A549 (cell line): ENCODE data around the gene MEIOSIN. TPM values are rescaled to one million over a fixed set of nuclear protein-coding genes. Genes with fewer than 3 reads are reported as not detected.

Experiments used
- ATAC-seq, 2 experiments: fragments of 200-7000 bp in 1 of 2; fragments of >200 bp in 1 of 2; cut with Nextera tagmentation in 1 of 2; cut with Tn5 transposase in 1 of 2; 3 replicates each; pipeline versions ENCODE4 v1.8.0 to v1.9.1; 2018 to 2020; ENCODE audit warnings: mild to moderate bottlenecking in 1 of 2, moderate library complexity in 1 of 2
- CTCF ChIA-PET: fragments of 300-600 bp; sonication (Branson Sonifier 250); formaldehyde crosslinking; extraction: SDS; loops from one replicate; lab custom pipeline; 2021; ENCODE audit warnings: antibody characterized with exemption, inconsistent platforms; lab: Yijun Ruan, JAX
- POLR2A ChIA-PET: fragments of 350-600 bp; formaldehyde crosslinking; extraction: SDS; loops from one replicate; lab custom pipeline; 2021; ENCODE audit warnings: antibody characterized with exemption, inconsistent platforms; lab: Yijun Ruan, JAX
- DNase-seq, 2 experiments: peaks; one replicate each; pipeline versions ENCODE4 v3.0.0 to v3.0.0-alpha.2; 2011 to 2016; ENCODE audit warnings: low read depth in 1 of 2, low spot score in 1 of 2
- FAIRE-seq: peaks from 2 replicates; lab custom pipeline; 2011; peaks lifted over from hg19 to GRCh38; lab: Jason Lieb, UNC
- H3K27ac ChIP-seq, 2 experiments: fragments of >200 bp; sonication (Bioruptor Twin); formaldehyde crosslinking; 3 replicates each; pipeline ENCODE4 v1.5.1; 2016 to 2017
- H3K4me1 ChIP-seq: fragments of >200 bp; sonication (Bioruptor Twin); formaldehyde crosslinking; 3 replicates; pipeline ENCODE4 v1.6.1; 2016
- H3K4me2 ChIP-seq: fragments of >200 bp; sonication (Bioruptor Twin); formaldehyde crosslinking; 3 replicates; pipeline ENCODE4 v1.6.1; 2016
- H3K4me3 ChIP-seq: fragments of >200 bp; sonication (Bioruptor Twin); formaldehyde crosslinking; 3 replicates; pipeline ENCODE4 v1.5.1; 2016
- H3K9me3 ChIP-seq: fragments of >200 bp; sonication (Bioruptor Twin); formaldehyde crosslinking; 3 replicates; pipeline ENCODE4 v1.6.1; 2016
- CEBPB ChIP-seq, 2 experiments: fragments of >200 bp in 1 of 2; sonication (Bioruptor Twin) in 1 of 2; formaldehyde crosslinking in 1 of 2; IDR thresholded peaks; 2 replicates each; pipeline ENCODE4 v1.6.1; 2012 to 2016
- CHD4 ChIP-seq: fragments of 200-600 bp; sonication (generic); IDR thresholded peaks from 2 replicates; pipeline ENCODE4 v1.6.1; 2016; ENCODE audit warnings: antibody characterized with exemption, mild to moderate bottlenecking, borderline replicate concordance
- EHMT2 ChIP-seq: fragments of 200-600 bp; sonication (generic); IDR thresholded peaks from 2 replicates; pipeline ENCODE4 v1.6.1; 2016; ENCODE audit warnings: antibody characterized with exemption, low read depth, mild to moderate bottlenecking, moderate library complexity
- EP300 ChIP-seq, 2 experiments: fragments of >200 bp; sonication (Bioruptor Twin); formaldehyde crosslinking; IDR thresholded peaks; 2 replicates in 1 of 2; 3 replicates in 1 of 2; pipeline ENCODE4 v1.6.1; 2016 to 2017
- FOSL2 ChIP-seq, 2 experiments: fragments of 450-650 bp in 1 of 2; fragments of >200 bp in 1 of 2; sonication (Bioruptor Twin) in 1 of 2; formaldehyde crosslinking; IDR thresholded peaks; 2 replicates each; pipeline versions ENCODE4 v1.5.0 to v1.6.1; 2016 to 2020; ENCODE audit warnings: mild to moderate bottlenecking in 1 of 2, moderate library complexity in 1 of 2
- HDAC2 ChIP-seq: fragments of 200-600 bp; sonication (generic); IDR thresholded peaks from 2 replicates; pipeline ENCODE4 v1.6.1; 2016
- HOXB13 ChIP-seq: fragments of 250-450 bp; sonication (Bioruptor Pico); IDR thresholded peaks from 2 replicates; pipeline ENCODE4 v1.5.0; 2020; ENCODE audit warnings: low read depth, mild to moderate bottlenecking, moderate library complexity
- KDM5A ChIP-seq: fragments of 200-600 bp; sonication (generic); IDR thresholded peaks from 2 replicates; pipeline ENCODE4 v1.6.1; 2016; ENCODE audit warnings: antibody characterized with exemption, mild to moderate bottlenecking
- MYC ChIP-seq: IDR thresholded peaks from 2 replicates; pipeline ENCODE4 v1.6.1; 2012; ENCODE audit warnings: mild to moderate bottlenecking, inconsistent platforms, low read length, improper control_type of control experiment, borderline replicate concordance
- NFE2L2 ChIP-seq: fragments of 150-350 bp; conservative IDR thresholded peaks from 2 replicates; pipeline ENCODE4 v1.6.1; 2014; ENCODE audit warnings: low read length
- PHF8 ChIP-seq: fragments of 200-600 bp; sonication (generic); IDR thresholded peaks from 2 replicates; pipeline ENCODE4 v1.6.1; 2016; ENCODE audit warnings: low read depth, mild to moderate bottlenecking, antibody characterized with exemption, moderate library complexity, borderline replicate concordance
- RAD21 ChIP-seq, 2 experiments: fragments of >200 bp in 1 of 2; sonication (Bioruptor Twin) in 1 of 2; formaldehyde crosslinking in 1 of 2; IDR thresholded peaks in 1 of 2; conservative IDR thresholded peaks in 1 of 2; 2 replicates in 1 of 2; 3 replicates in 1 of 2; pipeline ENCODE4 v1.6.1; 2012 to 2018; ENCODE audit warnings: inconsistent platforms in 1 of 2
- RCOR1 ChIP-seq: fragments of 150-350 bp; IDR thresholded peaks from 2 replicates; pipeline ENCODE4 v1.6.1; 2014; ENCODE audit warnings: antibody characterized with exemption, low read length, low read depth
- RFX5 ChIP-seq: fragments of 450-650 bp; IDR thresholded peaks from 2 replicates; pipeline ENCODE4 v1.7.1; 2014; ENCODE audit warnings: antibody characterized with exemption, mild to moderate bottlenecking, moderate library complexity
- RNF2 ChIP-seq: fragments of 200-600 bp; sonication (generic); IDR thresholded peaks from 2 replicates; pipeline ENCODE4 v1.6.1; 2016; ENCODE audit warnings: low read depth, mild to moderate bottlenecking, antibody characterized with exemption, moderate library complexity, borderline replicate concordance
- SMC3 ChIP-seq: fragments of >200 bp; sonication (Bioruptor Twin); formaldehyde crosslinking; IDR thresholded peaks from 3 replicates; pipeline ENCODE4 v1.6.1; 2018; ENCODE audit warnings: inconsistent platforms
- TFCP2L1 ChIP-seq: fragments of 250-450 bp; sonication (Bioruptor Pico); IDR thresholded peaks from 2 replicates; pipeline ENCODE4 v1.5.0; 2021; ENCODE audit warnings: mild to moderate bottlenecking
- TP53 ChIP-seq: fragments of 250-450 bp; sonication (Bioruptor Pico); IDR thresholded peaks from 2 replicates; pipeline ENCODE4 v1.5.0; 2021; ENCODE audit warnings: mild to moderate bottlenecking, moderate library complexity
- ZNF302 ChIP-seq: fragments of 250-450 bp; sonication (Bioruptor Pico); IDR thresholded peaks from 2 replicates; pipeline ENCODE4 v1.9.0; 2021; ENCODE audit warnings: inconsistent platforms, mild to moderate bottlenecking, moderate library complexity
- WGBS: methylation state at CpG from one replicate; pipeline ENCODE4 v1.1.6; 2017; ENCODE audit errors: missing lambda C conversion rate; 5-methylcytosine and 5-hydroxymethylcytosine counted together
- polyA plus RNA-seq, 4 experiments: library from polyadenylated mRNA; depleted of rRNA in 3 of 4; stranded (reverse); fragments of >200 nt; fragmentation: RNase III in 1 of 4; extraction: RNeasy Plus Mini Kit Qiagen cat#74134 plus additional on column Dnase treatment in 1 of 4; gene quantifications; 2 replicates in 3 of 4; 3 replicates in 1 of 4; pipeline ENCODE4 v1.2.3, GENCODE V29; 2011 to 2017
- TF ChIP-seq, protein P1 (sequence below): fragments of 250-450 bp; sonication (Bioruptor Pico); IDR thresholded peaks from 2 replicates; pipeline ENCODE4 v1.5.0; 2020; ENCODE audit warnings: low read depth, mild to moderate bottlenecking, moderate library complexity
- TF ChIP-seq, protein P2 (sequence below): fragments of >200 bp; sonication (Bioruptor Twin); formaldehyde crosslinking; IDR thresholded peaks from 2 replicates; pipeline ENCODE4 v1.6.1; 2016
- TF ChIP-seq, protein P3 (sequence below): fragments of 150-350 bp; IDR thresholded peaks from 2 replicates; pipeline ENCODE4 v1.6.1; 2014; ENCODE audit warnings: low read depth, mild to moderate bottlenecking, low read length
- TF ChIP-seq, protein P4 (sequence below): IDR thresholded peaks from 2 replicates; pipeline ENCODE4 v1.6.1; 2012; ENCODE audit warnings: low read depth, borderline replicate concordance
- TF ChIP-seq, protein P5 (sequence below): fragments of 250-450 bp; sonication (Bioruptor Pico); IDR thresholded peaks from 2 replicates; pipeline ENCODE4 v1.5.0; 2021; ENCODE audit warnings: mild to moderate bottlenecking, moderate library complexity, borderline replicate concordance
- TF ChIP-seq, protein P6 (sequence below): fragments of 450-650 bp; IDR thresholded peaks from 2 replicates; pipeline ENCODE4 v1.6.1; 2014; ENCODE audit warnings: antibody characterized with exemption
- TF ChIP-seq, protein P7 (sequence below): IDR thresholded peaks from 2 replicates; pipeline ENCODE4 v1.6.1; 2012
- TF ChIP-seq, protein P8 (sequence below): fragments of >200 bp; sonication (Bioruptor Twin); formaldehyde crosslinking; IDR thresholded peaks from 3 replicates; pipeline ENCODE4 v1.5.1; 2016

Gene MEIOSIN
- polyA plus RNA-seq, 2 of the 4 experiments (the other 2 are of a cell fraction), result not detected

DNA sequence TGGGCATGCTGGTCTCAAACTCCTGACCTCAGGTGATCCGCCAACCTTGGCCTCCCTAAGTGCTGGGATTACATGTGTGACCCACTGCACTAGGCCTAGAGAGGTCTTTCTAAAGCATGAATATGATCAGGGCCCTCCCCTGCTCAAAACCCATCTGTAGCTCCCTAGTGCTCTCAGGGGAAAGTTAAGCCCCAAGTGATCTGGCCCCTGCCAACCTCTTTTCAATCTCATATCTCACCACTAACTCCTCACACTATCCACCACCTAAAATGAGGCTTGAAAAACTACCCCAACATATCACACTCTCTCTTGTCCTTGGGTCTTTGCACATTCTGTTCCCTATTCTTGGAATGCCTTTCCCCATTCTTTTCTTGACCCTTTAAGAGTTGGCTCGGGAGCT, 61.4 kb downstream of the MEIOSIN start:
- FAIRE-seq, result no peak
- H3K4me1 ChIP-seq, result peaks cover 28% of the 10 kb centered on the region
- CTCF ChIA-PET, result interaction anchor here (0.9 to 74.3 kb wide), 3 partner anchors 10 to 106 kb away, joined by 3 to 2204 read pairs (median 2204); partner anchors contain the start of genes DMPK, DMWD, RSPH6A and SIX5
- no peak overlapping the region for H3K27ac ChIP-seq
- POLR2A ChIA-PET, result no interaction called here
- no peak for ATAC-seq
- no peak overlapping the region for H3K4me3 ChIP-seq
- H3K4me2 ChIP-seq, result no peak overlapping the region
- TF ChIP-seq TFCP2L1 (CRISPR knock-in tag) (no peak), CEBPB (IDR thresholded peaks at IDR 0.05) (no peak), RNF2 (no peak), TP53 (CRISPR knock-in tag) (no peak), HOXB13 (no peak), CHD4 (no peak), RFX5 (no peak), PHF8 (no peak), HDAC2 (no peak), ZNF302 (CRISPR knock-in tag) (no peak), EP300 (IDR thresholded peaks at IDR 0.05) (no peak), KDM5A (no peak), MYC (no peak), EHMT2 (no peak)
- TF ChIP-seq, protein P1, sequence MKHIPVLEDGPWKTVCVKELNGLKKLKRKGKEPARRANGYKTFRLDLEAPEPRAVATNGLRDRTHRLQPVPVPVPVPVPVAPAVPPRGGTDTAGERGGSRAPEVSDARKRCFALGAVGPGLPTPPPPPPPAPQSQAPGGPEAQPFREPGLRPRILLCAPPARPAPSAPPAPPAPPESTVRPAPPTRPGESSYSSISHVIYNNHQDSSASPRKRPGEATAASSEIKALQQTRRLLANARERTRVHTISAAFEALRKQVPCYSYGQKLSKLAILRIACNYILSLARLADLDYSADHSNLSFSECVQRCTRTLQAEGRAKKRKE (CRISPR knock-in tag), result no peak
- TF ChIP-seq, protein P2, sequence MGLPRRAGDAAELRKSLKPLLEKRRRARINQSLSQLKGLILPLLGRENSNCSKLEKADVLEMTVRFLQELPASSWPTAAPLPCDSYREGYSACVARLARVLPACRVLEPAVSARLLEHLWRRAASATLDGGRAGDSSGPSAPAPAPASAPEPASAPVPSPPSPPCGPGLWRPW, result no peak
- TF ChIP-seq, protein P3, sequence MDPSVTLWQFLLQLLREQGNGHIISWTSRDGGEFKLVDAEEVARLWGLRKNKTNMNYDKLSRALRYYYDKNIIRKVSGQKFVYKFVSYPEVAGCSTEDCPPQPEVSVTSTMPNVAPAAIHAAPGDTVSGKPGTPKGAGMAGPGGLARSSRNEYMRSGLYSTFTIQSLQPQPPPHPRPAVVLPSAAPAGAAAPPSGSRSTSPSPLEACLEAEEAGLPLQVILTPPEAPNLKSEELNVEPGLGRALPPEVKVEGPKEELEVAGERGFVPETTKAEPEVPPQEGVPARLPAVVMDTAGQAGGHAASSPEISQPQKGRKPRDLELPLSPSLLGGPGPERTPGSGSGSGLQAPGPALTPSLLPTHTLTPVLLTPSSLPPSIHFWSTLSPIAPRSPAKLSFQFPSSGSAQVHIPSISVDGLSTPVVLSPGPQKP, result no peak
- TF ChIP-seq, protein P4, sequence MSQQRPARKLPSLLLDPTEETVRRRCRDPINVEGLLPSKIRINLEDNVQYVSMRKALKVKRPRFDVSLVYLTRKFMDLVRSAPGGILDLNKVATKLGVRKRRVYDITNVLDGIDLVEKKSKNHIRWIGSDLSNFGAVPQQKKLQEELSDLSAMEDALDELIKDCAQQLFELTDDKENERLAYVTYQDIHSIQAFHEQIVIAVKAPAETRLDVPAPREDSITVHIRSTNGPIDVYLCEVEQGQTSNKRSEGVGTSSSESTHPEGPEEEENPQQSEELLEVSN, result no peak
- TF ChIP-seq, protein P5, sequence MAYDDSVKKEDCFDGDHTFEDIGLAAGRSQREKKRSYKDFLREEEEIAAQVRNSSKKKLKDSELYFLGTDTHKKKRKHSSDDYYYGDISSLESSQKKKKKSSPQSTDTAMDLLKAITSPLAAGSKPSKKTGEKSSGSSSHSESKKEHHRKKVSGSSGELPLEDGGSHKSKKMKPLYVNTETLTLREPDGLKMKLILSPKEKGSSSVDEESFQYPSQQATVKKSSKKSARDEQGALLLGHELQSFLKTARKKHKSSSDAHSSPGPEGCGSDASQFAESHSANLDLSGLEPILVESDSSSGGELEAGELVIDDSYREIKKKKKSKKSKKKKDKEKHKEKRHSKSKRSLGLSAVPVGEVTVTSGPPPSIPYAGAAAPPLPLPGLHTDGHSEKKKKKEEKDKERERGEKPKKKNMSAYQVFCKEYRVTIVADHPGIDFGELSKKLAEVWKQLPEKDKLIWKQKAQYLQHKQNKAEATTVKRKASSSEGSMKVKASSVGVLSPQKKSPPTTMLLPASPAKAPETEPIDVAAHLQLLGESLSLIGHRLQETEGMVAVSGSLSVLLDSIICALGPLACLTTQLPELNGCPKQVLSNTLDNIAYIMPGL (CRISPR knock-in tag), result no peak
- TF ChIP-seq, protein P6, sequence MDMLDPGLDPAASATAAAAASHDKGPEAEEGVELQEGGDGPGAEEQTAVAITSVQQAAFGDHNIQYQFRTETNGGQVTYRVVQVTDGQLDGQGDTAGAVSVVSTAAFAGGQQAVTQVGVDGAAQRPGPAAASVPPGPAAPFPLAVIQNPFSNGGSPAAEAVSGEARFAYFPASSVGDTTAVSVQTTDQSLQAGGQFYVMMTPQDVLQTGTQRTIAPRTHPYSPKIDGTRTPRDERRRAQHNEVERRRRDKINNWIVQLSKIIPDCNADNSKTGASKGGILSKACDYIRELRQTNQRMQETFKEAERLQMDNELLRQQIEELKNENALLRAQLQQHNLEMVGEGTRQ, result no peak
- no peaks in the 10 kb centered on the region for H3K9me3 ChIP-seq
- 80% methylated on average over 2 of the region's 2 CpGs for WGBS
- no peak for DNase-seq

DNA sequence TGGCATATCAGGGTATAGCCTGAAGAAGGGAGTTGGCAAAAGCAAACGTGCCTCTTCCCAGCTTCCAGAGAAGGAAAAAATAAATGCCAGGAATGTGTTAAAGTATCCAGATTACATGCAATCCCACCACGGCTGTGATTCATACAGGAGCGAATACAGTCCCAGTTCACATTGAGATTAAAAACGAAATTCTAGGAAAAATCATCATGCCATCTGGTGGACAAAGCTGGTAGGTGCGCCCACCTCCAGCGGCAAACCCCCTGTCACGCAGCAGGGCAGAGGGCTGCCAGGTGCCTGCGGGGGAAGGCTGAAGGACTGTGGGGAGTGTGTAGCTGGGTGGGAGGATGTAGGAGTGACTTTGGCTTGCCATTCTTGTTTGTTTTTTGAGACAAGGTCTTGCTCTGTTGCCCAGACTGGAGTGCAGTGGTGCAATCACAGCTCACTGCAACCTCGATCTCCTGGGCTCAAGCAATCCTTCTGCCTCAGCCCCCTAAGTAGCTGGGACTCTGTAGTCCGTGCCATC, 65.8 kb downstream of the MEIOSIN start:
- WGBS, result 8% methylated on average over 10 of the region's 10 CpGs
- ChIA-PET CTCF (interaction anchor here (0.7 to 74.3 kb wide), 27 partner anchors 9 to 278 kb away, joined by 3 to 2204 read pairs (median 4); partner anchors contain the start of genes DMPK, DMWD, FBXO46 and FOXA3), POLR2A (interaction anchor here (0.9 to 2.6 kb wide), 5 partner anchors 17 to 64 kb away, joined by 3 to 23 read pairs (median 4); partner anchors contain the start of genes DMPK and SIX5)
- ATAC-seq (peak; percentile 85 to 94), FAIRE-seq (peak; percentile 96), DNase-seq (peak; percentile 68 to 94)
- Histone ChIP-seq H3K27ac (peak overlapping the region in 1 of 2 experiments; percentile 66; a peak in 2 of 6 replicates), H3K4me2 (peak overlapping the region; percentile 37), H3K4me1 (peaks cover 18% of the 10 kb centered on the region), H3K9me3 (no peaks in the 10 kb centered on the region), H3K4me3 (no peak overlapping the region)
- TF ChIP-seq, protein P7, sequence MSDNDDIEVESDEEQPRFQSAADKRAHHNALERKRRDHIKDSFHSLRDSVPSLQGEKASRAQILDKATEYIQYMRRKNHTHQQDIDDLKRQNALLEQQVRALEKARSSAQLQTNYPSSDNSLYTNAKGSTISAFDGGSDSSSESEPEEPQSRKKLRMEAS, result 0 out of 2 replicates have a peak, but pooled peaks have one; percentile 27
- TF ChIP-seq SMC3, result peak; percentile 91
- no peak for TF ChIP-seq FOSL2 (IDR thresholded peaks at IDR 0.05)
- TF ChIP-seq FOSL2 (CRISPR knock-in tag; IDR thresholded peaks at IDR 0.05), result peak; percentile 40; the same call in 1 of the 2 replicates
- TF ChIP-seq RAD21 (conservative IDR thresholded peaks at IDR 0.05 in 1 of 2, IDR thresholded peaks at IDR 0.05 in 1 of 2), result peak; percentile 79
- TF ChIP-seq RCOR1, result no peak
- TF ChIP-seq NFE2L2, result no peak
- TF ChIP-seq, protein P8, sequence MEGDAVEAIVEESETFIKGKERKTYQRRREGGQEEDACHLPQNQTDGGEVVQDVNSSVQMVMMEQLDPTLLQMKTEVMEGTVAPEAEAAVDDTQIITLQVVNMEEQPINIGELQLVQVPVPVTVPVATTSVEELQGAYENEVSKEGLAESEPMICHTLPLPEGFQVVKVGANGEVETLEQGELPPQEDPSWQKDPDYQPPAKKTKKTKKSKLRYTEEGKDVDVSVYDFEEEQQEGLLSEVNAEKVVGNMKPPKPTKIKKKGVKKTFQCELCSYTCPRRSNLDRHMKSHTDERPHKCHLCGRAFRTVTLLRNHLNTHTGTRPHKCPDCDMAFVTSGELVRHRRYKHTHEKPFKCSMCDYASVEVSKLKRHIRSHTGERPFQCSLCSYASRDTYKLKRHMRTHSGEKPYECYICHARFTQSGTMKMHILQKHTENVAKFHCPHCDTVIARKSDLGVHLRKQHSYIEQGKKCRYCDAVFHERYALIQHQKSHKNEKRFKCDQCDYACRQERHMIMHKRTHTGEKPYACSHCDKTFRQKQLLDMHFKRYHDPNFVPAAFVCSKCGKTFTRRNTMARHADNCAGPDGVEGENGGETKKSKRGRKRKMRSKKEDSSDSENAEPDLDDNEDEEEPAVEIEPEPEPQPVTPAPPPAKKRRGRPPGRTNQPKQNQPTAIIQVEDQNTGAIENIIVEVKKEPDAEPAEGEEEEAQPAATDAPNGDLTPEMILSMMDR, result peak; percentile 92
